HG02943 (cell line): ENCODE results near the gene PRSS1.
"Not testable (repeated sequence)": the region's sequence is repeated elsewhere in the genome, so short reads cannot be mapped to it uniquely, and the experiment has no call there.

Experiments
- ATAC-seq: cut with Tn5 transposase; IDR thresholded peaks from one replicate; pipeline ENCODE4 v1.9.1; 2021; ENCODE audit warnings: mild to moderate bottlenecking, low read depth, moderate library complexity; ENCODE audit not compliant: unreplicated experiment

The PRSS1 gene

GRCh38 chr7:142772051-142772450 is 22.8 kb downstream of the PRSS1 start:
- no peak for ATAC-seq

GRCh38 chr7:142772673-142773072 is 23.4 kb downstream of the PRSS1 start:
- no peak for ATAC-seq

DNA sequence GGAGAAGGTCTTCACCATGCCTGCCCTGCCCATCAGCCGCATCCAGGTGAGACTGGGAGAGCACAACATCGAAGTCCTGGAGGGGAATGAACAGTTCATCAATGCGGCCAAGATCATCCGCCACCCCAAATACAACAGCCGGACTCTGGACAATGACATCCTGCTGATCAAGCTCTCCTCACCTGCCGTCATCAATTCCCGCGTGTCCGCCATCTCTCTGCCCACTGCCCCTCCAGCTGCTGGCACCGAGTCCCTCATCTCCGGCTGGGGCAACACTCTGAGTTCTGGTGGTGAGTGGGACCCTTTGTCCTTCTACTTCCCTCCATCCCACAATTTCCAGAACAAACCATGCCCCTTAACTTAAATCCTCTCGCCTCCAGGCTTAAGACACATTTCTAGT is 24.0 kb downstream of the PRSS1 start:
- no peak for ATAC-seq

GRCh38 chr7:142773937-142774744 is 24.9 kb downstream of the PRSS1 start:
- ATAC-seq = no peak

GRCh38 chr7:142774826-142775225 is 25.6 kb downstream of the PRSS1 start:
- ATAC-seq = no peak

DNA sequence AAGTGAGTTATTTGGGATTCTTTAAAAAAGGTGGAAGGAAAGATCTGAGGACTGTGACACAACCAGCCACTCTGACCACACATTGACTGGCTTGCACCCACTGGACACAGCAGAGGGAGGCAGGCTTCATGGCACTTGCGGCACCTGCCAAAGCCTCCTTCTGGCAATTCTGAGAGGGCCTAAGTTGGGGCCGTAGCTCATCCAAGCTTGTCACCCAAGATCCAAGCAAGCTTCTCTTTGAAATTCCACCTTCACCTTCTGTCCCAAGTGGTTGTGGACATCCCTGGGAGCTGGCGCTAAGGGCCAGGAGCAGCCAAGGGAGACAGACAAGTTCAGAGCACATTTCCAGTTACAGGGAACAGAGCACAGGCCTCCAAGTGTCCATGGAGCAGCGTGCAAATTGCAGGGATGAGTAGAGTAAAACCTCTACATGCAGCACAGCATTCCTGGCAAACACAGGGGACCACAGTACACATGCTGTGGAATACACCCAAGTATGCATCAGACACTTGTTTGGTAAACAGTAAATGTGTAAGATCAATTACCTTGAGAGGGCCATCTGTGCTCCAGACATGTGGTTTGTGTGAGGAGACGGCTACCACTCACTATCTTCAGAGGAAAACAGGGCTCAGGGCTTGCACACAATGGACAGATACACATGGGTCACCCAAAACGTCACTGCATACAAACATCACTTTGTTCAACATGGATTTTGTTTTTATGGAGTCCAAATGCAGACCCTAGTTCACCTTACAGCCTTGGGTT is 26.3 kb downstream of the PRSS1 start:
- ATAC-seq = not testable (repeated sequence)

DNA sequence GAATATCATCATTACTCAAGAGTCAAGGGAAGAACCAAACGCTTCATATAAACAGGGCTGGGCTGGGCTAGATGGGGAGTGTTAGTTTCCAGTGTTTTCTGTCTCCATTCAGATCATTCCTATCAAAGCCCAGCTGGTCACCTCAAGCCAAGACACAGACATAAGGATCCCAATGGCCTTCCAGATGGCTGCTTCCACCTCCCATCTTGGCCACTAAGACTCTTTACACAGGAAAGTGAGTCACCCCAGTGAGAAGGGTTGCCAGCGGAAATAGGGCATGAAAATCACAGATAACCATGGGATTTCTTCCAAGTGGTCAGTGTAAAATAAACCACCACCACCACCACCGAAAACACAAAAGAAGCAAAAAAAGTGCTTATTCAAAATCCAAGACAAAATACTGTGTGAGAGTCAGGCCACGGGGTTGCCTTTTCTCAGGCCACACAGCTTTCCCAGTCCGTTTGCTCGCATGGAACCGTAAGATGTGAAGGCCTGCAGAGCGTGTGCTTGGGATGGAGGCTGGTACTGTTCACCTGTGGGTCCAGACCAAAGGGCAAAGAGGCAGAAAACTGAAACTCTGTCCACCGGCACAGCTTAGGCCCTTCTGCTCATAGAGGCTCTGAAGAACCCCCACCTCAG is 27.1 kb downstream of the PRSS1 start:
- ATAC-seq = no peak

- not testable (repeated sequence) for ATAC-seq
These were observed 27.6 kb downstream of the PRSS1 start for GRCh38 chr7:142776845-142777225.

GRCh38 chr7:142777318-142777717 is 28.0 kb downstream of the PRSS1 start:
- ATAC-seq = no peak

DNA sequence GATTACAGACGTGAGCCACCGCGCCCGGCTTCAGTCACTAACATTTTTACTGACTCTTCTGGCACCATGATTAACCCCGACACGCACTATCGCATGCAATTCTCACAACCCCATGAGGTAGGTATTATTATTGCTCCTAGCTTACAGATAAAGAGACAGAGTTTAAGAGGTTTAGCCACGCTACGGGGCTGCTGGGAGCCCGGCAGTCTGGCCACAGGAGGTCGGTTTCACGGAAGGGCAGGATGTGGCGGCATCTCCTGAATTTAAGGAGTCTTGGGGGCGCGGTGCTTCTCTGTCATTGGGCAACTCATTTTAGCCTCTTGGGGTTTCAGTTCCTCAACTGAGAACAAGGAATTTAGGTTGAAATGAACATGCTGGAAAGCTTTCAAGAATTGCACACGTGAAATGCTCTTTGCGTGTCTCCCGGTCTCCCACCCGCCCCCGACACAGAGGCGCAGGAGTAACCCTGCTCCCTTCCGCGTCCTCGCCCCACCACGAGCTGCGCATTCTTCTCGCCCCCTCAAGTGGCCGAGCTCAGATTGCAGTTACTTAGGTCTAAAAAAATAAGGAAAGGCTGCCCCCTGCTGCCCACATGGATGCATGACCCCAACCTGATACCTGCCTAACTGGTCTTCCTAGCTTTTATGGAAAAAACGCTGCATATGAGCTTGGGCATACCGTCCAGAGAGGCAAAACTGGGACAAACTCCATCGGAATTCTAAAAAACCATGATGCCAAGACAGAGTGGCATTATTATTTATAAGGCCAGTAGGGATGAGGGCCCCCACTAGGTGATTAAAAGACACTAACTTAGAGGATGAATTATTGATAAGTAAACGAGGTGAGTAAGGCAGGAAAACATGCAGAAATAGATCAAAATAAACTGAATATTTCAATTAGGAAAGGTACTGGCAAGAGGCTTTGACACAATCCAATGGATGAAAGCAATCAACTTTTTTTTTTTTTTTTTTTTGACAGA is 33.9 kb downstream of the PRSS1 start:
- peak; percentile 91 for ATAC-seq

GRCh38 chr7:142784096-142784495 is 34.8 kb downstream of the PRSS1 start:
- no peak for ATAC-seq

DNA sequence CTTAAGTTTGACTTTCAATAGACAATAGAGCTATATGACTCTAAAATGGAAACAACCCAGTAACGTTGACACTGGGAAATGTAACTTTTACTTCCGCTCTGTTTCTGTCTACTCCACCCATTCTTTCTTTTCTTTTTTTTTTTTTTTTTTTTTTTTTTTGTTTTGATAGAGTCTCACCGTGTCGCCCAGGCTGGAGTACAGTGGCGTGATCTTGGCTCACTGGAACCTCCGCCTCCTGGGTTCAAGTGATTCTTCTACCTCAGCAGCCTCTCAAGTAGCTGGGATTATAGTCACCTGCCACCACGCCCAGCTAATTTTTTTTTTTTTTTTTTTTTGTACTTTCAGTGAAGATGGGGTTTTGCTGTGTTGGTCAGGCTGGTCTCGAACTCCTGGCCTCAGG is 35.4 kb downstream of the PRSS1 start:
- no peak for ATAC-seq

GRCh38 chr7:142785841-142786250 is 36.6 kb downstream of the PRSS1 start:
- ATAC-seq = no peak

- no peak for ATAC-seq
These were observed 37.9 kb downstream of the PRSS1 start for GRCh38 chr7:142787034-142787768.

- no peak for ATAC-seq
These were observed 38.5 kb downstream of the PRSS1 start for GRCh38 chr7:142787783-142788182.

GRCh38 chr7:142788303-142789289 is 39.3 kb downstream of the PRSS1 start:
- no peak for ATAC-seq

DNA sequence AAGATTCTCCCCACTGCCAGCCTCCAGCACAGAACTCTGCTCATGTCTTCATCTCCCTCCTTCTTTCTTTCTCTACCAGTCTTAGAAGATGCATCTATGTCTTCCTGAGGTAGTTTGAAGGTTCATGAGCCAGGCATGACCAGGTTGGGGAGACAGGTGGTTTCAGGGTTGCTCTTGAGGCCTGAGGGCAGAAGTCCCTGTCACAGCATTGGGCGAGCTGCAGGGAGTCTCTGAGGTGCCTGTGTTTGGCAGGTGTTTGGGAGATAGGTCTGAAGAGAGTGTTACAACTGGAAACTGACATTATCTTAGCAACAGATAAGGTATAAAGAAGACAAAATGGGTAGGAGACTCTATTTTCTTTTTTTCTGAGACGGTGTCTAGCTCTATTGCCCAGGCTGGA is 40.2 kb downstream of the PRSS1 start:
- ATAC-seq = no peak

DNA sequence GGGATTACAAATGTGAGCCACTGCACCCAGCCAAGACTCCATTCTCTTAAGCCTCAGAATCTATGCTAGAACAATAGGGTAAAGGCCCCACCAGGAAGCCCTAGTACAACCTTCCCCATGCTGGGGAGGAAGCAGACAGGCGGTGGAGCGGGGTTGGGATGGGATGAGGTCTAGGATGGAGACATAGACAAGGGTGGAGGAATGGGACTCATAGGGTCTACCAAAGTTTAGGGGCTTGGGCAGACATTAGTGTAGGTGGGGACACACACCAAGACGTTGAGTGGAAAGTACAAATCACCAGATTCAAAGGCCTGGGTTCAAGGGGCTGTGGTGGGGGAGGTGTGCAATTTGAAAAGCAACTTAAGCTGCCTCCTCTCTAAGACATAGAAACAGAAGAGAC is 40.8 kb downstream of the PRSS1 start:
- no peak for ATAC-seq
